ENCODE results near the gene PAX6.

The PAX6 gene

GRCh38 chr11:31800398-31801265 is 10.5 kb downstream of the PAX6 start:
- TF ChIP-seq GATA2 (IDR thresholded peaks at IDR 0.05; ENCODE audit: low read depth, low read length) (no peak), GATA3 (IDR thresholded peaks at IDR 0.05; ENCODE audit: low read depth, low read length) (no peak)

- TF ChIP-seq GATA3 (IDR thresholded peaks at IDR 0.05; ENCODE audit: low read depth, low read length), result no peak
- TF ChIP-seq GATA2 (IDR thresholded peaks at IDR 0.05; ENCODE audit: low read depth, low read length), result no peak
Observed at GRCh38 chr11:31799435-31800397, 11.4 kb downstream of the PAX6 start.

- TF ChIP-seq GATA2 (IDR thresholded peaks at IDR 0.05; ENCODE audit: low read depth, low read length), result no peak
- TF ChIP-seq GATA3 (IDR thresholded peaks at IDR 0.05; ENCODE audit: low read depth, low read length), result no peak
Observed at GRCh38 chr11:31798554-31799434, 12.3 kb downstream of the PAX6 start.

- no peak for TF ChIP-seq GATA2 (IDR thresholded peaks at IDR 0.05; ENCODE audit: low read depth, low read length)
- TF ChIP-seq GATA3 (IDR thresholded peaks at IDR 0.05; ENCODE audit: low read depth, low read length), result no peak
Observed at GRCh38 chr11:31798057-31798553, 13.0 kb downstream of the PAX6 start.

- TF ChIP-seq GATA2 (IDR thresholded peaks at IDR 0.05; ENCODE audit: low read depth, low read length) (no peak), GATA3 (IDR thresholded peaks at IDR 0.05; ENCODE audit: low read depth, low read length) (no peak)
Observed at GRCh38 chr11:31797190-31798056, 13.7 kb downstream of the PAX6 start.

- no peak for TF ChIP-seq GATA3 (IDR thresholded peaks at IDR 0.05; ENCODE audit: low read depth, low read length)
- TF ChIP-seq GATA2 (IDR thresholded peaks at IDR 0.05; ENCODE audit: low read depth, low read length), result no peak
Observed at GRCh38 chr11:31796499-31797189, 14.5 kb downstream of the PAX6 start.

- no peak for TF ChIP-seq GATA2 (IDR thresholded peaks at IDR 0.05; ENCODE audit: low read depth, low read length)
- TF ChIP-seq GATA3 (IDR thresholded peaks at IDR 0.05; ENCODE audit: low read depth, low read length), result no peak
Observed at GRCh38 chr11:31795706-31796498, 15.2 kb downstream of the PAX6 start.

- TF ChIP-seq GATA2 (IDR thresholded peaks at IDR 0.05; ENCODE audit: low read depth, low read length), result no peak
- no peak for TF ChIP-seq GATA3 (IDR thresholded peaks at IDR 0.05; ENCODE audit: low read depth, low read length)
Observed at GRCh38 chr11:31794548-31794947, 16.6 kb downstream of the PAX6 start.

GRCh38 chr11:31793264-31793663 is 17.9 kb downstream of the PAX6 start:
- no peak for TF ChIP-seq GATA2 (IDR thresholded peaks at IDR 0.05; ENCODE audit: low read depth, low read length)

- TF ChIP-seq GATA3 (IDR thresholded peaks at IDR 0.05; ENCODE audit: low read depth, low read length) (no peak), GATA2 (IDR thresholded peaks at IDR 0.05; ENCODE audit: low read depth, low read length) (no peak)
Observed at GRCh38 chr11:31792456-31792855, 18.7 kb downstream of the PAX6 start.

- TF ChIP-seq GATA2 (IDR thresholded peaks at IDR 0.05; ENCODE audit: low read depth, low read length) (no peak), GATA3 (IDR thresholded peaks at IDR 0.05; ENCODE audit: low read depth, low read length) (no peak)
Observed at GRCh38 chr11:31792036-31792435, 19.1 kb downstream of the PAX6 start.
